Liver (tissue), 3 donors: ENCODE data around the gene ERBB4.

ENCODE experiments used
- ATF3 ChIP-seq: IDR thresholded peaks from 2 replicates; pipeline ENCODE4 v1.6.1; 2016; ENCODE audit warnings: antibody characterized with exemption
- CTCF ChIP-seq: fragments of 150-350 bp; IDR thresholded peaks from 2 replicates; pipeline ENCODE4 v1.5.1; 2017; ENCODE audit warnings: improper control_type of control experiment, low read depth, low read length; ENCODE audit not compliant: missing input control
- GABPA ChIP-seq, 2 donors: IDR thresholded peaks in 1 of 2; conservative IDR thresholded peaks in 1 of 2; 2 replicates each; pipeline ENCODE4 v1.6.1; 2016; ENCODE audit warnings: antibody characterized with exemption in 2 of 2, mild to moderate bottlenecking in 1 of 2, moderate library complexity in 1 of 2
- HNF4A ChIP-seq, 2 donors: conservative IDR thresholded peaks; 2 replicates each; pipeline ENCODE4 v1.6.1; 2016; ENCODE audit warnings: antibody characterized with exemption in 2 of 2, mild to moderate bottlenecking in 2 of 2
- NR2F2 ChIP-seq: IDR thresholded peaks from 2 replicates; pipeline ENCODE4 v1.6.1; 2016; ENCODE audit warnings: antibody characterized with exemption
- REST ChIP-seq: IDR thresholded peaks from 2 replicates; pipeline ENCODE4 v1.6.1; 2016; ENCODE audit warnings: antibody characterized with exemption, mild to moderate bottlenecking
- SP1 ChIP-seq: IDR thresholded peaks from 2 replicates; pipeline ENCODE4 v1.6.1; 2018; ENCODE audit warnings: antibody characterized with exemption, mild to moderate bottlenecking
- TAF1 ChIP-seq: conservative IDR thresholded peaks from 2 replicates; pipeline ENCODE4 v1.6.1; 2016; ENCODE audit warnings: antibody characterized with exemption, mild to moderate bottlenecking
- YY1 ChIP-seq: IDR thresholded peaks from 2 replicates; pipeline ENCODE4 v1.6.1; 2016; ENCODE audit warnings: antibody characterized with exemption, mild to moderate bottlenecking
- ZBTB33 ChIP-seq: IDR thresholded peaks from 2 replicates; pipeline ENCODE4 v1.6.1; 2016; ENCODE audit warnings: antibody characterized with exemption
- donor health status: healthy.
- donor health status: healthy.

- TF ChIP-seq SP1 (no peak), NR2F2 (no peak), CTCF (no peak), TAF1 (no peak), HNF4A (conservative IDR thresholded peaks at IDR 0.05) (no peak), REST (no peak), GABPA (IDR thresholded peaks at IDR 0.05 in 1 of 2, conservative IDR thresholded peaks at IDR 0.05 in 1 of 2) (no peak), ATF3 (no peak), ZBTB33 (no peak), YY1 (no peak)
These were observed 1102.4 kb downstream of the ERBB4 start for GRCh38 chr2:211436182-211436581.
